Pancreas (tissue), 10 donors: ENCODE results near the gene GALR2. TPM values are rescaled to one million over a fixed set of nuclear protein-coding genes. Genes with fewer than 3 reads are reported as not detected.
A peak's percentile ranks its signal among the peaks of the same experiment; 100 is the strongest.
"Not testable (repeated sequence)": the region's sequence is repeated elsewhere in the genome, so short reads cannot be mapped to it uniquely, and the experiment has no call there.

Experiments
- ATAC-seq, 4 donors: fragments of 200-7000 bp; cut with Tn5 transposase; one replicate each; pipeline versions ENCODE4 v1.8.0 to v1.9.1; 2020; ENCODE audit warnings: mild to moderate bottlenecking in 4 of 4, moderate library complexity in 4 of 4
- DNase-seq, 6 donors: peaks; one replicate each; pipeline ENCODE4 v3.0.0-alpha.2; 2020
- FAIRE-seq: peaks from 2 replicates; lab custom pipeline; 2012; peaks lifted over from hg19 to GRCh38; lab: Jason Lieb, UNC
- H3K27ac ChIP-seq, 4 donors: fragments of 200-600 bp; sonication (generic); 1 replicate in 3 of 4; 2 replicates in 1 of 4; pipeline versions ENCODE4 v1.5.0 to v1.8.0; 2020
- H3K27me3 ChIP-seq, 4 donors: fragments of 200-600 bp; one replicate each; pipeline ENCODE4 v1.8.0; 2021
- H3K36me3 ChIP-seq, 3 donors: fragments of 200-600 bp; sonication (generic) in 1 of 3; one replicate each; pipeline versions ENCODE4 v1.5.0 to v1.8.0; 2020 to 2021
- H3K4me1 ChIP-seq, 3 donors: fragments of 200-600 bp; one replicate each; pipeline ENCODE4 v1.8.0; 2021
- H3K4me3 ChIP-seq, 4 donors: fragments of 200-600 bp; sonication (generic) in 2 of 4; one replicate each; pipeline versions ENCODE4 v1.5.0 to v1.8.0; 2020 to 2021
- H3K9me3 ChIP-seq, 4 donors: fragments of 200-600 bp; one replicate each; pipeline ENCODE4 v1.8.0; 2021
- WGBS, 2 donors: extraction: QIAGEN DNeasy Blood & Tissue Kit; methylation state at CpG; one replicate each; pipeline ENCODE4 v1.1.7; 2013; 5-methylcytosine and 5-hydroxymethylcytosine counted together
- intact Hi-C, 3 donors: fragments of 100-400 bp; cut with DNase I; formaldehyde crosslinking; loops; one replicate each; pipeline versions ENCODE4 v1.11.1 to v1.14.2; 2022
- polyA plus RNA-seq, 2 donors: library from polyadenylated mRNA; stranded (reverse); fragments of 200-250 nt; gene quantifications; one replicate each; pipeline ENCODE4 v1.2.3, GENCODE V29; 2013
- total RNA-seq, 6 donors: library from RNA; stranded (reverse); fragmentation: NEBNext Ultra II Directional in 4 of 6; extraction: Animal tissue kit (Norgen Biotek cat#: 25700) in 4 of 6; gene quantifications; one replicate each; pipeline versions ENCODE4 v1.2.1 to v1.2.4, GENCODE V29; 2021 to 2023
- TF ChIP-seq, protein P1 (sequence below), 4 donors: fragments of 200-600 bp; sonication (generic) in 3 of 4; IDR thresholded peaks; one replicate each; pipeline versions ENCODE4 v1.5.0 to v1.8.0; 2021; ENCODE audit warnings: antibody characterized with exemption in 4 of 4
- donor health status: healthy with polysubstance abuse.
- donor health status: DM: no; HTN: no; CAD: no; lungs with moderate emphysema.
- donor health status: DM: no; HTN: no; CAD: no.
- donor health status: control.
- donor health status: control.
- donor health status: Bipolar disorder and iron deficiency.
- donor health status: DM: yes; HTN: yes; CAD: no.
- donor health status: DM: no; HTN: no; CAD: no.
- donor health status: DM: no; HTN: no; CAD: no.
- donor health status: DM: yes; HTN: yes; CAD: no.

GALR2 gene
- total and polyA plus RNA-seq, 8 donors = 0.11 to 0.19 (median 0.12) TPM; not detected in 5

DNA sequence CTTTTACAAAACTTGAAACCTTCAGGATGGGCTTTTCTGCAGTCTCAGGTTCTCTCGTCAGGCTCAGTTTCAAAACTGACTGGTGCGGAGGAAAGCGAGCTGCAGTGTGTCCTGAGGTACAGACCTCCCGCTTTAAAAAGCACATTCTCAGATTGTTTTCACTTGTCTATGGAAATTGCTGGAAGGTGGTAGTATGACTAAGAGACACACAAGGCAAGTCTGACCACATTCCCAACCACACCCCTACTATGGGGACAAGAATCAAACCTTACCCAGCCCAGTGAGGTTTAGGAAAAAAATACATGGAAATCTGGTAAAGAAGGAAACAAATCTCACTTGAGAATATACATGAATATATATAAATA is 20.5 kb upstream of the GALR2 start:
- Histone ChIP-seq H3K27me3 (no peaks in the 10 kb centered on the region), H3K4me1 (peaks cover 0 to 7% (median 0%) of the 10 kb centered on the region in 3 donors), H3K27ac (peak overlapping the region in 1 of 4 donors; percentile 40), H3K9me3 (no peaks in the 10 kb centered on the region), H3K36me3 (peaks cover 4 to 63% (median 28%) of the 10 kb centered on the region in 3 donors), H3K4me3 (no peak overlapping the region)
- ATAC-seq (peak in 2 of 4 donors; percentile 33 to 61), DNase-seq (no peak), FAIRE-seq (no peak)
- intact Hi-C loops = no loop called here
- TF ChIP-seq, protein P1, sequence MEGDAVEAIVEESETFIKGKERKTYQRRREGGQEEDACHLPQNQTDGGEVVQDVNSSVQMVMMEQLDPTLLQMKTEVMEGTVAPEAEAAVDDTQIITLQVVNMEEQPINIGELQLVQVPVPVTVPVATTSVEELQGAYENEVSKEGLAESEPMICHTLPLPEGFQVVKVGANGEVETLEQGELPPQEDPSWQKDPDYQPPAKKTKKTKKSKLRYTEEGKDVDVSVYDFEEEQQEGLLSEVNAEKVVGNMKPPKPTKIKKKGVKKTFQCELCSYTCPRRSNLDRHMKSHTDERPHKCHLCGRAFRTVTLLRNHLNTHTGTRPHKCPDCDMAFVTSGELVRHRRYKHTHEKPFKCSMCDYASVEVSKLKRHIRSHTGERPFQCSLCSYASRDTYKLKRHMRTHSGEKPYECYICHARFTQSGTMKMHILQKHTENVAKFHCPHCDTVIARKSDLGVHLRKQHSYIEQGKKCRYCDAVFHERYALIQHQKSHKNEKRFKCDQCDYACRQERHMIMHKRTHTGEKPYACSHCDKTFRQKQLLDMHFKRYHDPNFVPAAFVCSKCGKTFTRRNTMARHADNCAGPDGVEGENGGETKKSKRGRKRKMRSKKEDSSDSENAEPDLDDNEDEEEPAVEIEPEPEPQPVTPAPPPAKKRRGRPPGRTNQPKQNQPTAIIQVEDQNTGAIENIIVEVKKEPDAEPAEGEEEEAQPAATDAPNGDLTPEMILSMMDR (IDR thresholded peaks at IDR 0.05) = no peak
- 84 to 85% methylated on average over 4 of the region's 4 CpGs for WGBS, 2 donors

- DNase-seq (no peak), FAIRE-seq (no peak), ATAC-seq (no peak)
- Histone ChIP-seq H3K4me3 (no peak overlapping the region), H3K4me1 (peaks cover 0 to 3% (median 0%) of the 10 kb centered on the region in 3 donors), H3K27me3 (no peaks in the 10 kb centered on the region), H3K27ac (no peak overlapping the region), H3K9me3 (no peaks in the 10 kb centered on the region), H3K36me3 (peaks cover 9 to 76% (median 47%) of the 10 kb centered on the region in 3 donors)
- WGBS, 2 donors = 71 to 73% methylated on average over 3 of the region's 3 CpGs
- TF ChIP-seq, protein P1 (IDR thresholded peaks at IDR 0.05) = no peak
- intact Hi-C loops = no loop called here
Observed at GRCh38 chr17:76056882-76057281, 17.7 kb upstream of the GALR2 start.

GRCh38 chr17:76058264-76058663 is 16.3 kb upstream of the GALR2 start:
- WGBS, 2 donors = 85 to 92% methylated on average over 6 of the region's 6 CpGs

GRCh38 chr17:76063875-76064546 is 10.6 kb upstream of the GALR2 start:
- ATAC-seq = no peak
- DNase-seq = no peak
- Histone ChIP-seq H3K9me3 (no peaks in the 10 kb centered on the region), H3K27me3 (no peaks in the 10 kb centered on the region), H3K4me1 (no peaks in the 10 kb centered on the region), H3K4me3 (no peak overlapping the region), H3K36me3 (peaks cover 5 to 91% (median 50%) of the 10 kb centered on the region in 3 donors), H3K27ac (no peak overlapping the region)
- intact Hi-C loops = no loop called here
- no peak for FAIRE-seq
- TF ChIP-seq, protein P1 (IDR thresholded peaks at IDR 0.05) = no peak
- WGBS, 2 donors = 80 to 88% methylated on average over 15 of the region's 15 CpGs

More at GRCh38 chr17:76058264-76058663, 16.3 kb upstream of the GALR2 start:
- H3K27me3 ChIP-seq, FAIRE-seq, H3K9me3 ChIP-seq, H3K4me1 ChIP-seq, ATAC-seq, intact Hi-C loops, H3K4me3 ChIP-seq, DNase-seq, H3K27ac ChIP-seq: not testable (repeated sequence)
- peaks cover 9 to 85% (median 51%) of the 10 kb centered on the region in 3 donors for H3K36me3 ChIP-seq

DNA sequence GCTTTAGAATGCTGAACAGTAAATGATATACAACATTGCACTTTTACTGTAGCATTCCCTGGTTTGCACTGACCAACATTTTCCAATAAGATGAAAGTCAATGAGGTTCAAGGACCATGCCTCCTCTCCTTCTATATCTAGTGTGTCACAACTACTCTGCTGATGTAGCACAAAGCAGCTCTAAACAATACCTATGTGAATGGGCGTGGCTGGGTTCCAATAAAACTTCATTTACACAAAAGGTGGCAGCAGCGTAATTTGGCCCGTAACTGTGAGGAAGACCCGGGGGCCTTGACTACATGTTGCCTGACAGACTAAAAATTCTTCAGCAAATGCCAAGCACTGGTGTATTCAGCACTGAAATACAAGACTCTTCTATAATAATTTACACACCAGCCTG is 8.8 kb upstream of the GALR2 start:
- H3K36me3 ChIP-seq = peaks cover 5 to 74% (median 39%) of the 10 kb centered on the region in 3 donors
- H3K9me3 ChIP-seq = no peaks in the 10 kb centered on the region
- TF ChIP-seq, protein P1 (IDR thresholded peaks at IDR 0.05) = no peak
- intact Hi-C loops = no loop called here
- no peak overlapping the region for H3K27ac ChIP-seq
- H3K4me3 ChIP-seq = no peak overlapping the region
- H3K4me1 ChIP-seq = peaks cover 0 to 7% (median 0%) of the 10 kb centered on the region in 3 donors
- WGBS, 2 donors = 72 to 86% methylated on average over 4 of the region's 4 CpGs
- H3K27me3 ChIP-seq = no peaks in the 10 kb centered on the region
- ATAC-seq (no peak), DNase-seq (no peak), FAIRE-seq (no peak)
